H1 (cell line): Measurements from ENCODE around the gene SYT6. TPM values are rescaled to one million over a fixed set of nuclear protein-coding genes. Genes with fewer than 3 reads are reported as not detected.

Source experiments
- CTCF ChIA-PET: fragments of 300-600 bp; sonication (Branson Sonifier 250); formaldehyde crosslinking; loops from one replicate; lab custom pipeline; 2021; ENCODE audit not compliant: partially characterized antibody; lab: Charles Lee
- POLR2A ChIA-PET: fragments of 300-600 bp; sonication (Branson Sonifier 250); formaldehyde crosslinking; loops from one replicate; lab custom pipeline; 2021; ENCODE audit warnings: inconsistent platforms; ENCODE audit not compliant: partially characterized antibody; lab: Charles Lee
- DNase-seq, 2 experiments: peaks; one replicate each; pipeline versions ENCODE4 v3.0.0 to v3.0.0-alpha.2; 2010 to 2022; ENCODE audit warnings: low spot score in 2 of 2, low read depth in 1 of 2, mixed read lengths in 1 of 2
- FAIRE-seq: peaks from 2 replicates; lab custom pipeline; 2011; peaks lifted over from hg19 to GRCh38; lab: Jason Lieb, UNC
- H2AFZ ChIP-seq: 2 replicates; pipeline ENCODE4 v1.8.1; 2012; ENCODE audit warnings: low read length, inconsistent platforms
- H2AK5ac ChIP-seq: 2 replicates; pipeline ENCODE4 v1.6.1; 2013; ENCODE audit warnings: low read depth, low read length
- H2BK120ac ChIP-seq: replicated peaks from 2 replicates; pipeline ENCODE3; 2013; ENCODE audit warnings: low read depth, low read length, inconsistent platforms
- H2BK12ac ChIP-seq: 2 replicates; pipeline ENCODE4 v1.6.1; 2013; ENCODE audit warnings: low read depth, low read length
- H2BK15ac ChIP-seq: 2 replicates; pipeline ENCODE4 v1.6.1; 2013; ENCODE audit warnings: low read length
- H2BK20ac ChIP-seq: 2 replicates; pipeline ENCODE4 v1.6.1; 2013; ENCODE audit warnings: low read length
- H2BK5ac ChIP-seq: 2 replicates; pipeline ENCODE4 v1.6.1; 2013; ENCODE audit warnings: low read depth, low read length
- H3K14ac ChIP-seq: 2 replicates; pipeline ENCODE4 v1.6.1; 2013; ENCODE audit warnings: inconsistent platforms; ENCODE audit not compliant: insufficient read length
- H3K18ac ChIP-seq: 2 replicates; pipeline ENCODE4 v1.6.1; 2013; ENCODE audit warnings: low read length; ENCODE audit errors: extremely low read depth
- H3K23ac ChIP-seq: 2 replicates; pipeline ENCODE4 v1.6.1; 2013; ENCODE audit warnings: inconsistent platforms; ENCODE audit not compliant: insufficient read length
- H3K23me2 ChIP-seq: 2 replicates; pipeline ENCODE4 v1.6.1; 2013; ENCODE audit warnings: low read depth, low read length
- H3K27ac ChIP-seq: 2 replicates; pipeline ENCODE4 v1.6.1; 2011; ENCODE audit warnings: low read depth, low read length, inconsistent platforms
- H3K27me3 ChIP-seq, 4 experiments: replicated peaks in 1 of 4; 1 replicate in 1 of 4; 2 replicates in 3 of 4; pipeline versions ENCODE4 v1.6.1 to v1.8.1; 2011 to 2013; ENCODE audit warnings: low read length in 3 of 4, mild to moderate bottlenecking in 3 of 4, inconsistent platforms in 2 of 4, mixed read lengths in 2 of 4, moderate library complexity in 1 of 4; ENCODE audit not compliant: control insufficient read depth in 3 of 4, insufficient read depth in 3 of 4; ENCODE audit errors: extremely low read depth in 1 of 4
- H3K36me3 ChIP-seq, 4 experiments: 2 replicates each; pipeline versions ENCODE4 v1.6.1 to v1.8.1; 2011 to 2013; ENCODE audit warnings: mild to moderate bottlenecking in 4 of 4, low read length in 3 of 4, moderate library complexity in 2 of 4, control low read depth in 1 of 4, inconsistent platforms in 1 of 4; ENCODE audit not compliant: insufficient read depth in 4 of 4, control insufficient read depth in 2 of 4
- H3K4ac ChIP-seq: replicated peaks from 2 replicates; pipeline ENCODE3; 2013; ENCODE audit warnings: low read length, low read depth, mixed read lengths, inconsistent platforms; ENCODE audit not compliant: insufficient read length
- H3K4me1 ChIP-seq, 4 experiments: replicated peaks in 1 of 4; 1 replicate in 1 of 4; 2 replicates in 3 of 4; pipeline versions ENCODE4 v1.6.1 to v1.8.1; 2011 to 2013; ENCODE audit warnings: low read length in 3 of 4, inconsistent platforms in 2 of 4, mixed read lengths in 1 of 4; ENCODE audit not compliant: insufficient read depth in 4 of 4, control insufficient read depth in 3 of 4
- H3K4me2 ChIP-seq, 2 experiments: 2 replicates each; pipeline versions ENCODE4 v1.6.1 to v1.8.1; 2011 to 2013; ENCODE audit warnings: low read depth in 2 of 2, low read length in 2 of 2, control low read depth in 1 of 2, inconsistent platforms in 1 of 2, mild to moderate bottlenecking in 1 of 2; ENCODE audit not compliant: insufficient read depth in 1 of 2
- H3K4me3 ChIP-seq, 4 experiments: fragments of 200-600, 300-600 bp in 1 of 4; sonication (generic), shearing (Covaris generic), sonication (Bioruptor Twin) in 1 of 4; 2 replicates each; pipeline versions ENCODE4 v1.5.1 to v1.8.1; 2011 to 2016; ENCODE audit warnings: low read length in 4 of 4, low read depth in 3 of 4, control low read depth in 2 of 4, inconsistent platforms in 2 of 4, mild to moderate bottlenecking in 2 of 4, mixed read lengths in 1 of 4, moderate library complexity in 1 of 4; ENCODE audit not compliant: insufficient read depth in 2 of 4; ENCODE audit errors: extremely low read depth in 1 of 4
- H3K56ac ChIP-seq: replicated peaks from 2 replicates; pipeline ENCODE3; 2013; ENCODE audit warnings: low read depth, mild to moderate bottlenecking, mixed read lengths, low read length, inconsistent platforms; ENCODE audit not compliant: insufficient read length
- H3K79me1 ChIP-seq: 2 replicates; pipeline ENCODE4 v1.6.1; 2013; ENCODE audit warnings: low read depth, low read length, control low read depth
- H3K79me2 ChIP-seq, 2 experiments: 2 replicates each; pipeline versions ENCODE4 v1.6.1 to v1.8.1; 2012 to 2013; ENCODE audit warnings: low read length in 2 of 2, mild to moderate bottlenecking in 2 of 2, inconsistent platforms in 1 of 2; ENCODE audit not compliant: insufficient read depth in 2 of 2, control insufficient read depth in 1 of 2
- H3K9ac ChIP-seq, 4 experiments: replicated peaks in 1 of 4; 1 replicate in 1 of 4; 2 replicates in 3 of 4; pipeline versions ENCODE4 v1.6.1 to v1.8.1; 2011 to 2013; ENCODE audit warnings: low read depth in 3 of 4, low read length in 3 of 4, control low read depth in 2 of 4, mild to moderate bottlenecking in 2 of 4, moderate library complexity in 2 of 4, inconsistent platforms in 1 of 4; ENCODE audit errors: extremely low read depth in 1 of 4
- H3K9me3 ChIP-seq, 2 experiments: 2 replicates each; pipeline versions ENCODE4 v1.6.1 to v1.8.1; 2012 to 2013; ENCODE audit warnings: mild to moderate bottlenecking in 2 of 2, moderate library complexity in 2 of 2, control low read depth in 1 of 2, inconsistent platforms in 1 of 2, low read depth in 1 of 2, low read length in 1 of 2, mixed read lengths in 1 of 2; ENCODE audit not compliant: insufficient read depth in 2 of 2
- H4K20me1 ChIP-seq, 2 experiments: replicated peaks in 1 of 2; 2 replicates each; pipeline versions ENCODE3 to v1.8.1; 2011 to 2013; ENCODE audit warnings: inconsistent platforms in 2 of 2, low read length in 2 of 2, mild to moderate bottlenecking in 1 of 2; ENCODE audit not compliant: insufficient read depth in 2 of 2, control insufficient read depth in 1 of 2
- H4K5ac ChIP-seq: 2 replicates; pipeline ENCODE4 v1.6.1; 2013; ENCODE audit warnings: low read length, low read depth, mixed read lengths, inconsistent platforms; ENCODE audit not compliant: insufficient read length
- H4K8ac ChIP-seq: 2 replicates; pipeline ENCODE4 v1.8.0; 2013; ENCODE audit warnings: mild to moderate bottlenecking, moderate library complexity, low read length, inconsistent platforms; ENCODE audit not compliant: insufficient read depth; ENCODE audit errors: extremely low read depth
- H4K91ac ChIP-seq: replicated peaks from 2 replicates; pipeline ENCODE3; 2013; ENCODE audit warnings: low read length, mixed read lengths, inconsistent platforms; ENCODE audit not compliant: insufficient read length
- CBX5 ChIP-seq: fragments of 300-800, 300-1000 bp; sonication (generic); IDR thresholded peaks from 2 replicates; pipeline ENCODE4 v1.7.1; 2016; ENCODE audit warnings: antibody characterized with exemption, low read length, low read depth
- CBX8 ChIP-seq: fragments of 300-800, 300-1000 bp; sonication (generic); IDR thresholded peaks from 2 replicates; pipeline ENCODE4 v1.7.1; 2016; ENCODE audit warnings: low read depth, low read length, borderline replicate concordance
- CHD2 ChIP-seq: IDR thresholded peaks from 2 replicates; pipeline ENCODE4 v1.6.1; 2012; ENCODE audit warnings: low read length, improper control_type of control experiment
- CTBP2 ChIP-seq: IDR thresholded peaks from 2 replicates; pipeline ENCODE4 v1.7.0; 2011; ENCODE audit warnings: borderline replicate concordance, mild to moderate bottlenecking, moderate library complexity, mixed read lengths, low read length; ENCODE audit not compliant: insufficient read depth, insufficient read length
- HDAC6 ChIP-seq: IDR thresholded peaks from one replicate; pipeline ENCODE4 v1.7.1; 2012; ENCODE audit warnings: low read depth, mild to moderate bottlenecking, inconsistent platforms, low read length, moderate library complexity
- KDM5A ChIP-seq: fragments of 200-600 bp; IDR thresholded peaks from 2 replicates; pipeline ENCODE4 v1.7.1; 2012; ENCODE audit warnings: mild to moderate bottlenecking, low read length, inconsistent platforms, mixed read lengths
- MAFK ChIP-seq: IDR thresholded peaks from 2 replicates; pipeline ENCODE4 v1.6.1; 2012; ENCODE audit warnings: low read depth, mild to moderate bottlenecking, improper control_type of control experiment, low read length
- NANOG ChIP-seq: IDR thresholded peaks from 2 replicates; pipeline ENCODE4 v1.6.1; 2011; ENCODE audit warnings: low read length, low read depth, mild to moderate bottlenecking, inconsistent platforms; ENCODE audit not compliant: insufficient read depth, poor library complexity, severe bottlenecking
- PHF8 ChIP-seq: fragments of 200-600 bp; sonication (generic); conservative IDR thresholded peaks from 2 replicates; pipeline ENCODE4 v1.7.1; 2012; ENCODE audit warnings: low read depth, mild to moderate bottlenecking, inconsistent platforms, low read length, moderate library complexity
- RFX5 ChIP-seq: IDR thresholded peaks from 2 replicates; pipeline ENCODE4 v1.6.1; 2011; ENCODE audit warnings: low read depth, low read length, improper control_type of control experiment, borderline replicate concordance
- SIRT6 ChIP-seq: IDR thresholded peaks from one replicate; pipeline ENCODE4 v1.7.1; 2012; ENCODE audit warnings: low read length, inconsistent platforms
- SP1 ChIP-seq: IDR thresholded peaks from 2 replicates; pipeline ENCODE4 v1.6.1; 2011; ENCODE audit warnings: low read depth, low read length
- SUZ12 ChIP-seq: fragments of 200-600 bp; sonication (generic); IDR thresholded peaks from 2 replicates; pipeline ENCODE4 v1.6.1; 2012; ENCODE audit warnings: mild to moderate bottlenecking, inconsistent platforms, low read length, moderate library complexity, mixed read lengths
- YY1 ChIP-seq: IDR thresholded peaks from 2 replicates; pipeline ENCODE4 v1.6.1; 2011; ENCODE audit warnings: low read depth, mild to moderate bottlenecking, low read length
- ZNF274 ChIP-seq: IDR thresholded peaks from 2 replicates; pipeline ENCODE4 v1.7.0; 2012; ENCODE audit warnings: low read length, borderline replicate concordance; ENCODE audit errors: extremely low read depth
- WGBS, 2 experiments: shearing (Covaris generic) in 1 of 2; methylation state at CpG; one replicate each; pipeline versions ENCODE4 v1.1.6 to v1.1.7; 2013 to 2015; ENCODE audit warnings: low lambda C conversion rate in 2 of 2, mixed read lengths in 2 of 2, inconsistent platforms in 1 of 2, low coverage in 1 of 2, missing lambda C conversion rate in 1 of 2; ENCODE audit not compliant: insufficient replicate concordance in 2 of 2, insufficient coverage in 1 of 2, insufficient read length in 1 of 2; ENCODE audit errors: extremely low coverage in 1 of 2, missing lambda C conversion rate in 1 of 2; 5-methylcytosine and 5-hydroxymethylcytosine counted together
- polyA plus RNA-seq, 7 experiments: library from polyadenylated mRNA; depleted of rRNA in 3 of 7; stranded (reverse) in 5 of 7; unstranded in 2 of 7; fragments of >200 nt in 5 of 7; fragments of 200-250 nt in 2 of 7; gene quantifications; 1 replicate in 5 of 7; 2 replicates in 1 of 7; 4 replicates in 1 of 7; pipeline versions ENCODE4 v1.2.1 to v1.2.3, GENCODE V29; 2011 to 2013; ENCODE audit warnings: missing spikeins in 2 of 7, mixed read lengths in 2 of 7
- total RNA-seq: library from RNA; stranded (reverse); fragmentation: NEBNext Ultra II Directional; extraction: Animal tissue kit (Norgen Biotek cat#: 25700); gene quantifications from 2 replicates; pipeline ENCODE4 v1.2.1, GENCODE V29; 2021

The SYT6 gene
- total and polyA plus RNA-seq, 2 of the 8 experiments (the other 6 are each of a cell fraction or from before 2014, with no cell fraction given) = 33.7 to 83.5 TPM

DNA sequence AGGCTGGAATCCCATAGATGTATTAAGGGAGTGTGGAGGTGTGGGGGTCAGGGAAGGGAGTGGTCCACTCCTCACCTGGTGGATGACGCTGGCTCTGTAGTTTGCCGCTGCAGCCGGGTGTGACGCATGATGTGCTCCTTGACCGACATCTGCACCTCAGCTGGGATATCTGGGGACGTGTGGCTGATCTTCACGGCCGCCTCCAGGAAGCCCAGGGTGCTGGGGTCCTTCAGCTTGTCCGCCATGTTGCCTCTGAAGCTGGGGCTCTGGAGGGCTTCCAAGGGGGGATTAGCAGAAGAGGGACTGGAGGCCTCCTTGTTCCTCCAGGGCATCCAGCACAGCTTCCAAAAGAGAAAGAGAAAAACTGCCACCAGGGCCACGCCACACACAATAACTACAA, 14.1 kb downstream of the SYT6 start:
- H2BK15ac ChIP-seq = no peak overlapping the region; the same call in 1 of the 2 replicates
- peaks cover 0 to 2% (median under 1%) of the 10 kb centered on the region in 4 experiments; a peak in 1 of 7 replicates for H3K4me1 ChIP-seq
- no peak overlapping the region for H2BK120ac ChIP-seq
- no peak overlapping the region; the same call in 1 of the 2 replicates for H2BK5ac ChIP-seq
- H3K9ac ChIP-seq = no peak overlapping the region
- H4K91ac ChIP-seq = no peak overlapping the region
- no peak overlapping the region for H3K18ac ChIP-seq
- peaks cover 8% of the 10 kb centered on the region for H3K79me1 ChIP-seq
- ChIA-PET CTCF (interaction anchor here (0.6 to 3.0 kb wide), 4 partner anchors 160 to 703 kb away, joined by 3 to 10 read pairs (median 4); partner anchors contain the start of gene OLFML3), POLR2A (interaction anchor here (0.5 kb wide), 1 partner anchor 122 kb away, joined by 3 read pairs; no protein-coding TSS in a partner anchor)
- no peak for FAIRE-seq
- H3K56ac ChIP-seq = no peak overlapping the region
- no peak overlapping the region for H2BK20ac ChIP-seq
- H3K36me3 ChIP-seq = peaks cover 33 to 83% (median 55%) of the 10 kb centered on the region in 4 experiments
- peaks cover 0 to 14% of the 10 kb centered on the region in 2 experiments for H4K20me1 ChIP-seq
- no peak overlapping the region for H3K27ac ChIP-seq
- H3K23ac ChIP-seq = no peak overlapping the region
- no peak overlapping the region for H3K4ac ChIP-seq
- 98% methylated on average over 10 of the region's 10 CpGs; no CpG with 5 or more reads in 1 of the 2 experiments for WGBS, 2 experiments
- H4K5ac ChIP-seq = no peak overlapping the region
- H3K79me2 ChIP-seq = peaks cover 0 to 79% of the 10 kb centered on the region in 2 experiments; a peak in 3 of 4 replicates
- H3K23me2 ChIP-seq = no peaks in the 10 kb centered on the region; the same call in 1 of the 2 replicates
- DNase-seq = no peak
- H2BK12ac ChIP-seq = no peak overlapping the region
- no peak overlapping the region for H2AFZ ChIP-seq
- H4K8ac ChIP-seq = no peak overlapping the region
- H2AK5ac ChIP-seq = no peak overlapping the region
- no peak overlapping the region for H3K14ac ChIP-seq
- no peaks in the 10 kb centered on the region for H3K27me3 ChIP-seq
- H3K4me2 ChIP-seq = no peak overlapping the region
- no peak for TF ChIP-seq SIRT6
- no peak for TF ChIP-seq KDM5A
- TF ChIP-seq PHF8 = no peak
- TF ChIP-seq CBX5 = no peak
- no peak for TF ChIP-seq SUZ12
- no peak for TF ChIP-seq ZNF274
- TF ChIP-seq CHD2 = no peak
- no peak for TF ChIP-seq HDAC6
- TF ChIP-seq CBX8 = no peak
- TF ChIP-seq MAFK = no peak
- TF ChIP-seq YY1 = no peak
- TF ChIP-seq SP1 = no peak
- TF ChIP-seq NANOG = no peak
- no peak for TF ChIP-seq RFX5
- TF ChIP-seq CTBP2 = no peak
- H3K9me3 ChIP-seq = no peaks in the 10 kb centered on the region
- no peak overlapping the region for H3K4me3 ChIP-seq
